Stimulated activated effector memory CD8-positive, alpha-beta T cell treated with anti-CD3 and anti-CD28 coated beads, Interleukin-12 subunit alpha, Interleukin-12 subunit beta, amount 100 ng/mL, for 72 hours (primary cell): ENCODE data around the gene DUSP23.

Experiments
- ATAC-seq: fragments of 150-1000 bp; cut with Tn5 transposase; 2 replicates; pipeline ENCODE4 v1.10.0; 2021
- DNase-seq, 2 donors: peaks; one replicate each; pipeline ENCODE4 v3.0.0; 2021 to 2022; ENCODE audit warnings: low spot score in 2 of 2
- H3K27ac Mint-ChIP-seq: one replicate; pipeline ENCODE4 v1.8.0; 2022; ENCODE audit warnings: mild to moderate bottlenecking, mixed read lengths
- H3K36me3 Mint-ChIP-seq: one replicate; pipeline ENCODE4 v1.8.0; 2022; ENCODE audit warnings: mild to moderate bottlenecking, mixed read lengths
- H3K4me1 Mint-ChIP-seq: one replicate; pipeline ENCODE4 v1.8.0; 2022; ENCODE audit warnings: mixed read lengths
- H3K4me3 Mint-ChIP-seq: one replicate; pipeline ENCODE4 v1.8.0; 2022; ENCODE audit warnings: mild to moderate bottlenecking, mixed read lengths
- H3K9me3 Mint-ChIP-seq: one replicate; pipeline ENCODE4 v1.8.0; 2022; ENCODE audit warnings: mixed read lengths

The DUSP23 gene

DNA sequence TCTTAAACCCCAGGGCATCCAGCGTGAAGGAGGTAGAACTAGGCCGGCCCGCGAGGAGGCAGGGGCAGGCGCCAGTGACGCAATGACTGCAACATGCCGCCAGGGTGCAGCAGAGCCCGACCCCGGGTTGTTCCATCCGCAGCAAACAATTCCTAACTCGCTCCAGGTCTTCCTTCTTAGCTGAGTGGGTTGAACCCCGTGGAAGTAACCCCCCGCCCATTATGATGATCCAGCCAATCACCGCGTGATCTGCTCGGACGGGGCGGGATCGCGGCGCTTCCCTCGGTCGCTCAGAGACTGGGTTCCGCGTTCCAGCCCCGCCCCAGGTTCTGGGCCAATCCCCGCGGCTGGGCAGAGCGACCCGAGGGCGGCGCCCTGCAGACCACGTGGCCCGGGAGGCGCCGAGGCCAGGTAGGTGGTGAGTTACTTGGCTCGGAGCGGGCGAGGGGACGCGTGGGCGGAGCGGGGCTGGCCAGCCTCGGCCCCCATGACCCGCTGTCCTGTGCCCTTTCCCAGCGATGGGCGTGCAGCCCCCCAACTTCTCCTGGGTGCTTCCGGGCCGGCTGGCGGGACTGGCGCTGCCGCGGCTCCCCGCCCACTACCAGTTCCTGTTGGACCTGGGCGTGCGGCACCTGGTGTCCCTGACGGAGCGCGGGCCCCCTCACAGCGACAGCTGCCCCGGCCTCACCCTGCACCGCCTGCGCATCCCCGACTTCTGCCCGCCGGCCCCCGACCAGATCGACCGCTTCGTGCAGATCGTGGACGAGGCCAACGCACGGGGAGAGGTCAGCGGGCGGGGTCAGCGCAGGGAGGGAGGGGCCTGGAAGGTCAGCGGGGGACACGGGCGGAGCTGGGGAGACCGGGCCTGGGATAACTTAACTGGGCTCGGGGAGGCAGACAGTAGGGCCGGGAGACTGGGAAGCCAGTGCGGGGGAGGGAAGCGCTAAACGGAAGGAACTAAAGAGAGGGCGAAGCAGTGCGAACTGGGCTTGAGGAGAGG, at the start of gene DUSP23:
Gene DUSP23 (plus strand): TSS at position 380 of the 1,000 bp plus-strand sequence. CDS start 139 bp downstream, at position 519.
- Mint-ChIP-seq H3K9me3 (no peaks in the 10 kb centered on the region), H3K4me1 (peaks cover 29% of the 10 kb centered on the region), H3K36me3 (no peaks in the 10 kb centered on the region), H3K4me3 (peak within 1 kb of the TSS; percentile 69), H3K27ac (peak within 1 kb of the TSS; percentile 64)
- ATAC-seq (peak; percentile 98), DNase-seq (peak; percentile 87 to 97)

DNA sequence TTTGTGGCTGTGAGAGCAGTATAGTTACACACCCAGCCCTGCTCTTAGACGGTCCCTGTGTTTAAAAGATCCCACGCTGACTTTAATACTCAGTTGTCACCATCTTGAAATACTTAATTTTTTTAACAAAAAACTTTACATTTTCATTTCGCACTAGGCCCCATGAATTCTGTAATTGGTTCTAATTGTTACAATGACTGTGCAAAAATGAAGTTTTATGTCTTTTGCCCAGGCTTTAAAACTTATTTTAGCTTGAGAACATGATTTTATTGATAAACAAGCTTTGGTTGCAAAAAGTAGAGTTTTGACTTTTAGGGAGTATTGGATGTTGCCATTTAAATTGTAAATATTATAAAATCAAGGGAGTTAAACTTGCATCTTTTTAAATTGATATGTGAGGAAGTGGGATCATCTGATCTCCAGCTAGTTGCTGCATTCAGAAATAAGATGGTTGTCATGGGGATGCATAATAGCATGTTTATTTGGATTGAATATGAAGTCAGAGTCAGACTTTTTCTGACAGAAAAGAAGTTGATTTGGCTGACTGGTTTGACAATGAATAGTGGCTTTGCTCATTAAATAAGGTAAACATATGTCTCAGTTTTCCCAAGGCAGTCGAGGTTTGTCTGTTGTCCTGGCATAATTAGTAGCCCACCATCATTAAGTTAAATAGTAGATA, 43.4 kb upstream of the DUSP23 start:
- Mint-ChIP-seq H3K27ac (no peak overlapping the region), H3K36me3 (no peaks in the 10 kb centered on the region), H3K4me1 (no peaks in the 10 kb centered on the region), H3K9me3 (no peaks in the 10 kb centered on the region), H3K4me3 (no peak overlapping the region)
- ATAC-seq = no peak
- DNase-seq = no peak

DNA sequence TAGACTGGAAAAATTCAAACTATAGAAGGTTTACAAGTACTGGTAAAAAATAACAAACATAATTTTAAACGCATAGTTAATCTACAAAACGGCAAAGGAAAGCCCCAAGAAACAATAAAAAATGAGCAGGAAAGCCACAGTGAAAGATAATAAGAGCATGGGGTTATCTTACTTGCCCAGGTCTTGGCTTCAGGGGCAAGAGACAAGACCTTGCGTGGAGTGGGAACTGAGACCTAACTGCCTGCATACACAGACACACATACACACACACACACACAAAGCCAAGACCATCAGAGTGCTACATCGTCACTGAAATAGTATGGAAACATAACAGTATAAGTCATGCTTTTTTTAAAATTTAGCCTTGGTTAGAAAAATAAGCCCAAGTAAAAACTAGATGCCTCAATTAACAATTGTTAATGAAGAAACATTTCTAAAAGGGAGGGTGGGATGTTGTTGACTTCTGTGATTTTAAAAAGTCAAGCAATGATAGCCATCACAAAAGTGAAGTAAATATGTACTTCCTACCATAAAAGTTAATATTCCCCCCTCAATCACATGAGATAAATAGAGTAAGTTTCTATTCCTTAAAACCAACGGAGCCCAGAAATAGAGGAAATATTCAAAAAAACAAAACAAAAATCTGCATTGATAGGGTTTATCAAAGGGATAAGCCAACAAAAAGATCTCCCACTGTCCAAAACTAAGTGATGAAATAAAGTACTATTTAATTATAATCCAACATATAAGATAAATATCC, 36.9 kb upstream of the DUSP23 start:
- DNase-seq (no peak), ATAC-seq (no peak)
- Mint-ChIP-seq H3K4me3 (no peak overlapping the region), H3K9me3 (no peaks in the 10 kb centered on the region), H3K27ac (no peak overlapping the region), H3K4me1 (no peaks in the 10 kb centered on the region), H3K36me3 (no peaks in the 10 kb centered on the region)

DNA sequence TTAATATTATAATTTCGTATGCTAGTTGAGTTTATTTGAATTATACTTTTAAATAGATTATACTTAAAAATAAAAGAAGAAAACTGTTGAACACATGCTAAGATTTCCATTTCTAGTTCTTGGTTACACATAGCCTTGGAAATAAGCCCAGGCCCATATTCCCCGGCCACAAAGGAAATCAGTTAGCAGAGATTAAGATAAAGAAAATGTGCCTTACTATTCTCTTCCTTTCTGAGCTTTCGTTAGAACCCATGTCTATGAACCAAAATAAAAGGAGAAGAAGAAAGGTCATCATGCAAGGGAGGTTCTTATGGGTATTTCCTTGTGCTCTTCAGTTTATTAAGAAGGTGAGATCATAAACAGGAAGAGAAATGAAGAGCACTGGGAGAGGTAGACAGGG, 34.1 kb upstream of the DUSP23 start:
- DNase-seq (no peak), ATAC-seq (no peak)
- Mint-ChIP-seq H3K36me3 (no peaks in the 10 kb centered on the region), H3K9me3 (no peaks in the 10 kb centered on the region), H3K27ac (no peak overlapping the region), H3K4me3 (no peak overlapping the region), H3K4me1 (no peaks in the 10 kb centered on the region)

DNA sequence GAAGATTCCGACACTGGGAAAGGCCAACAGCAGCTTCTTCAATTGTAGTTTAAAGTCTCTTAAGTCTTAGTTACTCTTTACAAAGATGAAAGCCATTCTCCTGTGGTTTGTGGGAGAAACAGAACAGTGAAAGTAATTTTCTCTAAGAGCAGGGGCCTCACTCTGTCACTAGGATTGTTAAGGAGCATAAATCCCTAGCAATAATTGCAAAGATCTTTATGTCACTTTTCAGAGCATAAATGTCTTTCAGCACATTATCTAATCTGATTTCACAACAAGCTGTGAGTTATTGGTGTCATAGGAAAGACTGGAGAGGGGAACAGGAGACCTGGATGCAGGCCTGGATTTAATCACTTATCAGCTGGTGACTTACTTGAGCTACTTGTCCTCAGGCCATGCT, 32.4 kb upstream of the DUSP23 start:
- H3K9me3 Mint-ChIP-seq = no peaks in the 10 kb centered on the region
- H3K4me3 Mint-ChIP-seq = no peak overlapping the region
- no peaks in the 10 kb centered on the region for H3K4me1 Mint-ChIP-seq
- H3K36me3 Mint-ChIP-seq = no peaks in the 10 kb centered on the region
- ATAC-seq (no peak), DNase-seq (no peak)
- H3K27ac Mint-ChIP-seq = no peak overlapping the region

DNA sequence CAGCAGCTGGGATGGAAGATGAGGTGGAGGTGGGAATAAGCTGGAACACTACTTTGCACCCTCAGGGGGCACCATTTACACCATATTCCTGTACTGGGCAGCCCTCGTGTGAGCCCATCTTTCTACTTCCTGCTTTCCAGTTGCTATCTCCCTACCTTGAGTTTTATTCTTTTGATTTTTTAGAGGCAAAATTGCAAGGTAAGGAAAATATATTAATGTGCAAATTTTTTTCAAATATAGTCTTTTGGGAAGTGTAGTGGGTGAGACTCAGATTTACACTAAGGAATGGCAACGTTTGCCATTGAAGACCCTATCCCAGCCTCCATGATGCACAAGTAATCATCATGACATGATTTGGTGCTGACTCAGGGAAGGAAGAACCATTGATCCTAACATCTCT, 31.1 kb upstream of the DUSP23 start:
- Mint-ChIP-seq H3K4me3 (no peak overlapping the region), H3K9me3 (no peaks in the 10 kb centered on the region), H3K36me3 (no peaks in the 10 kb centered on the region), H3K27ac (no peak overlapping the region), H3K4me1 (no peaks in the 10 kb centered on the region)
- DNase-seq (no peak), ATAC-seq (no peak)

DNA sequence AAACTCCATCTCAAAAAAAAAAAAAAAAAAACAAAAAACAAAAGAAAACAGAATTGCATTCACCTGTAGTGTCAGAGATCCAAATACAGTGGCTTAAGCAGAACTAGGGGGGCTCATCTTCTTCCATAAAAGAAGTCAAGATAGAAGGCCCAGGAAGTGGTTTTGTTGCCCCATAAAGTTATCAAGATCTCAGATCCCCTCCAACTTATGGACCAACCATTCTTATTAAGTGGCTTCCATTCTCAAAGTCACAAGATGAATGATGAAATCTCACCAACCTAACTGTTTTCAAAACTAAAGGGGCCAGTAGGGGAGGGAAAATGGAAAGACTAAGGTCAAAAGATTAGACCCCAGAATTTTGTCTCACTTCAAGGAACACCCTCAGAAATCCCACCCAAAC, 30.1 kb upstream of the DUSP23 start:
- DNase-seq (no peak), ATAC-seq (no peak)
- Mint-ChIP-seq H3K36me3 (no peaks in the 10 kb centered on the region), H3K27ac (no peak overlapping the region), H3K4me3 (no peak overlapping the region), H3K4me1 (no peaks in the 10 kb centered on the region), H3K9me3 (no peaks in the 10 kb centered on the region)

DNA sequence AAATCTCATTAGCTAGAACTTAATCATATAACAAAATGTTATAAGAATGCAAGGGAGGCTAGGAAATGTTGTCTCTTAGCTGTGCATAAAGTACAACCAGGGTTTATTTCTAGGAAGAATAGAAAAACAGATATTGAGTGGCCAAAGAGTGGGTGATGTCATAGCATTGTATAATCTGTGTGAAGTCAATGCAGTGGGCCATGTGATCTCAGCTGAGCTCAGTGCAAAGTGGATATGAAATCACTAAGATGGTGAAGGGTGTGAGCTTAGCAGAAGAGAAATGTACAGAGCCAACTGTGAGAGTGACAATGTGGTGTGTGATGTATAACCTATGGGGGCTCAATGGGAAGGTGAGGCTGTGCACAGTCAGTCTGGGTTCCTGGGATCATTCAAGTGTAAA, 29.7 kb upstream of the DUSP23 start:
- H3K36me3 Mint-ChIP-seq = no peaks in the 10 kb centered on the region
- no peaks in the 10 kb centered on the region for H3K9me3 Mint-ChIP-seq
- H3K4me1 Mint-ChIP-seq = no peaks in the 10 kb centered on the region
- no peak for ATAC-seq
- no peak overlapping the region for H3K27ac Mint-ChIP-seq
- no peak for DNase-seq
- no peak overlapping the region for H3K4me3 Mint-ChIP-seq

DNA sequence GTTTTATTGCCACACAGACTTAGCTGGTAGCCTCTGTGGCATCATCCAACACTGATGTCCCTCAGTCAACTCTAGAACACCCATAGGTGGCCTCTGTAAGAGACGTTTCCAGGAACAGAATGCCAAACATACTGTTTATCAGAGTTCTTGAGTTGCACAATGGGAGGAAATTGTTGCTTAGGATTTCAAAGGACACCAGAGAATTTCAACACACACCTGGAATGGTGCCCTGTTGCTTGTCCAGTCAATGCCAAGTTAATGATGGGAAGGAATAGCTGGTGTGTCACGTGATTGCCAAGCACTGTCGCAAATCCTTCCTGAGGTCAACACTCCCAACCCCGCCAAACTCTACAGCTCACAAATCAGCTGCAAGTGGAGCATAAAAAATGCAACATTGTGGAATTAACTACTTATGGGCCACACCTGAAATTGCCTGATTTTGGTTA, 28.6 kb upstream of the DUSP23 start:
- Mint-ChIP-seq H3K27ac (no peak overlapping the region), H3K4me1 (no peaks in the 10 kb centered on the region), H3K4me3 (no peak overlapping the region), H3K9me3 (no peaks in the 10 kb centered on the region), H3K36me3 (no peaks in the 10 kb centered on the region)
- no peak for DNase-seq
- ATAC-seq = no peak

DNA sequence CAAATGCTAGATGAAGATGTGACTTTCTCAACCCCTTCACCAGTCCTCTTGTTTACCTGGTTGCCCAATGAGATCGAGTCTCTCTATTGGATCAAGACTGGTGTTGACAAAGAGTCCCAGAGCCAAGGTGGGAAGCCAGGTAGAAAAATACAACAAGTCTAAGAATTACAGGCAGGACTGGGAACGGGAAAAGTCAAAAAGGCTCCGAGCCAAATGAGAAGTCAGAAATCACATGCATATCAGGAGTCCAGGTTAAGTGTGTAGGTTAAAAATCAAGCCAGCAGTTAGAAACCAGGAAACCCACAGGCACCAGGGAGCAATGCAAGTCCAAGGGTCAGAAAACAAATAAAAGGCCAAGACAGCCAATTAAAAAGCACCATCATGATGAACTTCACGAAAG, 27.4 kb upstream of the DUSP23 start:
- Mint-ChIP-seq H3K36me3 (no peaks in the 10 kb centered on the region), H3K9me3 (no peaks in the 10 kb centered on the region), H3K4me3 (no peak overlapping the region), H3K27ac (no peak overlapping the region), H3K4me1 (no peaks in the 10 kb centered on the region)
- DNase-seq (no peak), ATAC-seq (no peak)

DNA sequence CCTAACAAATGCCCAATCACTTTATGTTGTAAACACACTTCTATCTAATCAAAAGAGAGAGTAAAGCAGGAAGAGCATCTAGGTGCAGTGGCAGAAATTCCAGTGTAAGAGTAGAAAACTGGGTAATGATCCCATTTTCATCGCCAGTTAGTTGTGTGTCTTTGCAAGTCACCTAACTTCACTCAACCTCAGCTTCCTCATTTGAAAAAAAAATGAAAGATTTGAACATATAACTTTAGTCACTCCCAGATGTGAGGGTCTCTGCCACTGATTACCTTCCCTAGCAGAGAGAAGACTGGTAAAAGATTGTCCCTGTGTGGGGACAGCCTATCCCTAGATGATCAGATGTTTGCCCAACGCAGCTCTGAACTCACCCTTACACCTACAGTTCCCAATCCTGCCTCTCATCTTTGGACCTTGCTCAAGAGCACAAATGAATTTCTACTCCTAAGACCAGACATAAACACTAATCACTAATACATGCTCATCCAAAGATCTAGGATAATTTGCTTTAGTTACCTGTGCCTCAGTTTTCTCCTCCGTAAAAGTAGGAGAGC, 25.2 kb upstream of the DUSP23 start:
- H3K4me3 Mint-ChIP-seq = no peak overlapping the region
- no peak for DNase-seq
- H3K9me3 Mint-ChIP-seq = no peaks in the 10 kb centered on the region
- no peaks in the 10 kb centered on the region for H3K4me1 Mint-ChIP-seq
- H3K36me3 Mint-ChIP-seq = no peaks in the 10 kb centered on the region
- no peak overlapping the region for H3K27ac Mint-ChIP-seq
- no peak for ATAC-seq

DNA sequence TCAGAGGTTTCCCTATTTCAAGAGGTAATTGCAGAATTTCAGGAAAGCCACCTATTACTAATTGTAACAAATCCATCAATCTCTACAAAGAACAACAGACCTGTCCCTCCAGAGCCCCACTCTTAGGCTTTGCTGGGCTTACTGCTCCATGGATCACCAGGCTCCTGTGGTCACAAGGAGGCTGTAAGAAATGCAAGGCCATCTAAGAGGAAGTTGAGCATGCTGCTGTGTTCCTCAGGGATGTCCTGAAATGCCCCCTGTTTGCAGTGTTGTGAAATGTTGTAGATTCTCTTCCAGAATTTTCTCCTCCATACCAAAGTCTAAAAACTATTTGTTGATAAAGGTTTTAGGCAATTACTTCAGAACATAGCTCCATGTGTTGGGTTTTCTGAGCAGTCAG, 24.4 kb upstream of the DUSP23 start:
- ATAC-seq (no peak), DNase-seq (no peak)
- Mint-ChIP-seq H3K27ac (no peak overlapping the region), H3K36me3 (no peaks in the 10 kb centered on the region), H3K4me1 (no peaks in the 10 kb centered on the region), H3K4me3 (no peak overlapping the region), H3K9me3 (no peaks in the 10 kb centered on the region)

DNA sequence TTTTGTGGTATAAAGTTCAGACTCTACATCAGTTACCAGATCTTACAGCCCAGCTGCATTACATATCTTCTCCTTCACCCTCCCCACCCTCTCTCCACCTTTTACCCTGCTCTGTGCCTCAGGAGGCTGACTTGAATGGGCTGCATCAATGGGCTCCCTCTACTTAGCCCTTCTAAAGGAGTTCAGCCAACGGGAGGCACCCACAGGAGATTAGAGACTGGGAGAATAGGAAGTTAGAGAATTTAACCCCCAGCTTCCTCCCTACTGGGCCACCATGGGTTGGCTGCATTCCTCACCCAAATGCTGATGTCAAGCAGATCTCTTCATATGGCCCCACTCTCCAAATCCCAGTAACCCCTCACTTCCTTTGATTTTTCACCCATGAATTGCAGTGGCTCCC, 17.1 kb upstream of the DUSP23 start:
- H3K4me1 Mint-ChIP-seq = no peaks in the 10 kb centered on the region
- no peaks in the 10 kb centered on the region for H3K9me3 Mint-ChIP-seq
- ATAC-seq (no peak), DNase-seq (no peak)
- H3K27ac Mint-ChIP-seq = no peak overlapping the region
- no peak overlapping the region for H3K4me3 Mint-ChIP-seq
- no peaks in the 10 kb centered on the region for H3K36me3 Mint-ChIP-seq

DNA sequence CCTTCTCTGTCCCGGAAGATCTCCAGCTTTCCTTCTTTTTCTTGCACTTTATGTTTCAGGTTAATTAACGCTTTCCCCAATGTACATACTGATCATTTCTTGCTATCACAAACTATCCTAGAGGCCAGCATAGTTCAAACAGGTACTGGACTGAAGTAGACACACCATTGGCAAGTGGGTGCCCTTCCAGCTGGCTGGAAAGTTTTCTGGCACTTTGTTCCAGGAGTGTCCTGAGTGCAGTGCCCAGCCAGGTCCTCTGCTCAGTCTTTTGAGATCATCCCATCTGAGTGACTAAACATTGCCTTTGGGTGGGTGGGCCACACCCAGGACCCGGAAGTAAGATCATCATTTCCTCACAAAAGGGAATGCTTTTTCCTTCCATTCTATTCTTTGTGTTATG, 15.0 kb upstream of the DUSP23 start:
- DNase-seq (no peak), ATAC-seq (no peak)
- Mint-ChIP-seq H3K27ac (no peak overlapping the region), H3K4me3 (no peak overlapping the region), H3K4me1 (no peaks in the 10 kb centered on the region), H3K36me3 (no peaks in the 10 kb centered on the region), H3K9me3 (no peaks in the 10 kb centered on the region)
